Astrocyte (in vitro differentiated cells and primary cell): ENCODE data around the gene ATP8B1.

ENCODE experiments used
- EZH2 ChIP-seq: IDR thresholded peaks from 2 replicates; pipeline ENCODE4 v1.6.1; 2012; ENCODE audit warnings: mild to moderate bottlenecking, low read length, inconsistent platforms; ENCODE audit not compliant: insufficient read depth
- TF ChIP-seq, protein P1 (sequence below): IDR thresholded peaks from 2 replicates; pipeline ENCODE4 v1.5.1; 2011; ENCODE audit warnings: low read depth, mild to moderate bottlenecking, inconsistent platforms, low read length, moderate library complexity; ENCODE audit not compliant: insufficient read depth

- TF ChIP-seq, protein P1, sequence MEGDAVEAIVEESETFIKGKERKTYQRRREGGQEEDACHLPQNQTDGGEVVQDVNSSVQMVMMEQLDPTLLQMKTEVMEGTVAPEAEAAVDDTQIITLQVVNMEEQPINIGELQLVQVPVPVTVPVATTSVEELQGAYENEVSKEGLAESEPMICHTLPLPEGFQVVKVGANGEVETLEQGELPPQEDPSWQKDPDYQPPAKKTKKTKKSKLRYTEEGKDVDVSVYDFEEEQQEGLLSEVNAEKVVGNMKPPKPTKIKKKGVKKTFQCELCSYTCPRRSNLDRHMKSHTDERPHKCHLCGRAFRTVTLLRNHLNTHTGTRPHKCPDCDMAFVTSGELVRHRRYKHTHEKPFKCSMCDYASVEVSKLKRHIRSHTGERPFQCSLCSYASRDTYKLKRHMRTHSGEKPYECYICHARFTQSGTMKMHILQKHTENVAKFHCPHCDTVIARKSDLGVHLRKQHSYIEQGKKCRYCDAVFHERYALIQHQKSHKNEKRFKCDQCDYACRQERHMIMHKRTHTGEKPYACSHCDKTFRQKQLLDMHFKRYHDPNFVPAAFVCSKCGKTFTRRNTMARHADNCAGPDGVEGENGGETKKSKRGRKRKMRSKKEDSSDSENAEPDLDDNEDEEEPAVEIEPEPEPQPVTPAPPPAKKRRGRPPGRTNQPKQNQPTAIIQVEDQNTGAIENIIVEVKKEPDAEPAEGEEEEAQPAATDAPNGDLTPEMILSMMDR, result no peak
- TF ChIP-seq EZH2, result no peak
Measured at GRCh38 chr18:57833441-57834101, 30.5 kb upstream of the ATP8B1 start.
